ENCODE measurements around the gene SBNO2.

Gene SBNO2

GRCh38 chr19:1104311-1105007, 69.6 kb downstream of the SBNO2 start:
- DNase-seq, result peak; percentile 51

- peak; percentile 99 for DNase-seq
These were observed 70.3 kb downstream of the SBNO2 start, which contains the start of gene GPX4 for GRCh38 chr19:1103708-1104310. Gene GPX4 (plus strand): TSS chr19:1103994. CDS start chr19:1104044, 50 bp downstream.

- DNase-seq, result no peak
These were observed 70.8 kb downstream of the SBNO2 start for GRCh38 chr19:1103132-1103707.

GRCh38 chr19:1102407-1103131, 71.5 kb downstream of the SBNO2 start:
- no peak for DNase-seq

- no peak for DNase-seq
These were observed 72.8 kb downstream of the SBNO2 start for GRCh38 chr19:1101337-1101698.

- no peak for DNase-seq
These were observed 75.7 kb downstream of the SBNO2 start for GRCh38 chr19:1098177-1099051.

DNA sequence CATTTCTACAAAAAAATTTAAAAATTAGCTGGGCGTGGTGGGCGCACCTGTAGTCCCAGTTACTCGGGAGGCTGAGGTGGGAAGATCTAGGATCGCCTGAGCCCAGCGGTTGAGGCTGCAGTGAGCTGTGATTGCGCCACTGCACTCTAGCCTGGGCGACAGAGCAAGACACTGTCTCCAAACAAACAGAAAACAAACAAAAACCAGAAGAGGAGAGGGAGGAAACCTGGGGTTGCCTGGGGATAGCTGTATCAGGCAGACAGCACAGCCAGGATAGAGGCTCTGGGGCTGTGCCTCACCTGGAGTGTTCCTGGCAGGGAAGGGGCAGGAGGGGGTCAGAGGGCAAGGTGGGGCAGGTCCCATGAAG, 76.3 kb downstream of the SBNO2 start:
- DNase-seq, result no peak

DNA sequence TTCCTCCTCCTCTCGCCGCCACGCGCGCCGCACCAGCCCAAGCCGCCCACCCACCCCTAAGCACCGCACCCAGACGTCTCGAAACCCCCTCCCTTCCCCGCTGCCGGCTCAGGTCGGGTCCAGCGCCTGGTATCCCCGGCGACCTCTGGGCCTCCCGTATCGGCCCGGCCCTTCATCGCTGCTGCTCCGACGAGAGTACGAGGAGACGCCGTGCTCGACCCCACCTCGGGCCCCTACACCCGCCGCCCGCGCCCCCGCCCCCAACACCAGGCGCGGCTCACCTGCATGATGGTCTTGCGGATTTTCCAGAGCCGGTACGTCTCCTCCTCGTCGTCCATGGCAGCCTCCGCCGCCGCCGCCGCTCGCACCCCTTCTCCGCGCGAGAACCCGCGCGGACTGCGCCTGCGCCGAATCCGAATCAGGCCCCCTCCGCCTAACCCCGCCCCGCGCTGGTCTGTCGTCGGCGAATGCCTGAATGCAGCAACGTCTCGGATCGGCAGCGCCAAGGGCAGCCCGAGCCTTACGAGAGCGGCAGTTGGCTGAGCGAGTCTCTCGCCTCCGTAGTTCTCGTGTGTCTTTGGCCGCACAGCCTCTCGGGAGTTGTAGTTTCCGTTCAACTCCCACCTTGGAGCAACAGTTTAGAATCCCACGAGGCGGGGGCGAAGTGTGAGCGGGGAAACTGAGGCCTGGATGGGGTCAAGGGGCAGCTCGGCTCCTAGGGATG, 78.9 kb downstream of the SBNO2 start, which contains the start of gene POLR2E:
Gene POLR2E (minus strand): TSS at position 398 of the 724 bp plus-strand sequence. CDS start 60 bp downstream, at position 338.
- peak; percentile 97 for DNase-seq

- no peak for DNase-seq
These were observed 79.5 kb downstream of the SBNO2 start for GRCh38 chr19:1094655-1094977.

GRCh38 chr19:1093811-1094553, 80.1 kb downstream of the SBNO2 start:
- no peak for DNase-seq

DNA sequence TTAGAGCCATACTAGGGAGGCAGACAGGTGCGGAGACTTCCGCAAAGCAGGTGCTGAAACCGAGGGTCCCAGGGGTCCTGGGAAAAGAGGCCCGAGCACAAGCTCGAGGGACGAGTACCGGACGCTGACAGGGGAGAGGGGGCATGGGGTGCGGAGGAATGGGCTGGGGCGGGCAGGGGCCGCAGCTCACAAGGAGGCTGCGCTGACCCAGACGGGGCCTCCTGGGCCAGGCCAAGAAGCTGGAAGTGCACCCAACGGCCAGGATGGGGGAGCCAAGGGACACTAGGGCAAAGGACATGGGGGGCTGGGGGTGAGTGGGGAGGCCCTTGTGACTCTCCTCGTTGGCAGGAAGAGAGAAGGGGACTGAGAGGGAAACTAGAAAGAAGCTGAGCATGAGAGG, 80.7 kb downstream of the SBNO2 start:
- no peak for DNase-seq

- DNase-seq, result no peak
These were observed 82.4 kb downstream of the SBNO2 start for GRCh38 chr19:1091544-1092175.

DNA sequence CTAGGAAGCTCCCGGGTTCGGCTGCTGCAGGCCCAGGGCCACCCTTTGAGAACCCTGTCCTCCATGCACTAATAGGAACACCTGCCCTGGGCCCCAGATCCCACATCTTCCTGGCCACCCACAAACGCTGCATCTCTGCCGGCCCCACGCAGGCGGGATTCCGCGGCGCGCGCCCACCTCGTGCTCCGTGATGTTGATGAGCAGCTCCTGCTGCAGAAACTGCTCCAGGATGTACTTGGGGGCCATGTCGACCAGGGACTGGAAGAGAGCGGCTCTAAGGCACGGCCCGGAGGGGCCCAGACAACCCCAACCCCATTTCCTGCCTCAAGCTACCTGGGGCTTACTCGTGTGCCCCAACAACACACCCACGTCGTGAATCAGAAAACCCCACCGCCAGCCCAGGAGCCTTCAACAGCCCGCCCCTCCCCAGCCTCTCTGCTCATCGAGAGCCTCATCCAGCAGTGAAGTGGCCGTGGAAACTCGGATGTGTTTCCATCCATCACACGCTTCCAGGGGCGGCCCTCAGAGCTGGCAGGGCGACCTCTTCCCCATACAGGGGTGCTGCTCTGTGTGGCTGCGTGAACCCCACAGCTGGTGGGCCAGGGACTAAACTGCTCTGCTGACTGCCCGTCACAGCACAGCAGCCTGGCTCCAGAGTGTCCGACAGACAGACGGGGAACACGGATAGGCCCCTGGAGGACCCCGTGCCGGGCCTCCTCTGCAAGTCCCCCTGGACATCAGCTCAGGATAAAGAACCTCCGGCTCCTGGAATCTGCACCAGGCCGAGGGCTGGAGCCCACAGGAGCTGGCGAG, 83.1 kb downstream of the SBNO2 start:
- DNase-seq, result no peak

DNA sequence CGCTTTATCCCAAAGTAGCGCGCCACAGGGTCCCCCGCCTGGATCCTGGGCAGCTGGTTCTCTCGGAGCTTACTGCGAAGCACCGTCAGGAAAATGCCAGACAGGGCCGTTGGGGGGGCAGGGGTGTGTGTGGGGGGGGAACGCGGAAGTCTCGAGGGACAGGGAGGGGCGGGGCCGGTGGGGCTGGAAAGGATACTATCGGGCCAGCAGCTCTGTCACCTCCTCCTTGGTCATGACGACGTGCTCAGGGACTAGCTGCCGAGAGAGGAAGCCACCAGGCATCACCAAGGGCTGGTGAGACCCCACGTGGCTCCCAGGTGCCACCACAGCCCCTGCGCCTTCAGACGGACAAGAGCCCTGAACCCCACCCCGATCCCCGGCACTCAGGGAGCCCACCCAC, 84.2 kb downstream of the SBNO2 start:
- no peak for DNase-seq

- no peak for DNase-seq
These were observed 84.8 kb downstream of the SBNO2 start for GRCh38 chr19:1089126-1089771.

DNA sequence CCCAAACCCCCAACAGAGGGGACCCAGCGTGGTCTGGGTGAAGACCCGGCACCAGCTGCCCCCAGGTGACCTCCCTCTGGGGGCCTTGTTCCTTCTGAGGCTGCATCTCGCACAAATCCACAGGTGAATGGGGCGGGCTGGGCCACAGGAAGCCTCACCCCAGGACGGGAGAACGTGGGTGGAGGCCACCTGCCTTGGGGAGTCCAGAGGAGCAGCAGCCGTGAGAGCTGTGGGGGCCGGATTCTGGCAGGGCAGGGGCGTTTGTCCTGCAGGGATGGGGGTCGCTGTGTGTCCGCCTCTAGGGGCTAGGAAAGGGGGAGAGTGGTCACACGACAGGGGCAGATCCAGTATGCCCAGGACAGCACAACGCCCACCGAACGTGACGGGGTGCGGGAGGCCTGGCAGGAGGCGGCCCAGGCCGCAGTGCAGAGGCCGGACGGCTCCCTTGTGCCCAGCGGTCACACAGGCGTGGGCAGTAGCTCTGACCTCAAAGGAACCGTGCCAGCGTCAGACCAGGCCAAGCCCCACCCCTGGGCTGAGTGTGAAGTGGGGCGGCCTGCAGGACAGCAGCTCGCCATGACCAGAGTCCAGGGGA, 85.6 kb downstream of the SBNO2 start:
- DNase-seq, result no peak

GRCh38 chr19:1087813-1088415, 86.2 kb downstream of the SBNO2 start:
- no peak for DNase-seq

- DNase-seq, result no peak
These were observed 87.5 kb downstream of the SBNO2 start for GRCh38 chr19:1086613-1087012.
